Kidney (tissue), 14 donors: ENCODE data around the gene PIAS4. TPM values are rescaled to one million over a fixed set of nuclear protein-coding genes. Genes with fewer than 3 reads are reported as not detected.

Experiments
- DNase-seq, 5 donors: peaks; one replicate each; pipeline ENCODE4 v3.0.0-alpha.2; 2013 to 2020
- FAIRE-seq: peaks from 2 replicates; lab custom pipeline; 2012; peaks lifted over from hg19 to GRCh38; lab: Jason Lieb, UNC
- H3K27ac ChIP-seq, 2 donors: one replicate each; pipeline ENCODE4 v1.7.0; 2013; ENCODE audit warnings: low read depth in 2 of 2, low read length in 2 of 2, inconsistent platforms in 1 of 2
- H3K27me3 ChIP-seq: one replicate; pipeline ENCODE4 v1.7.1; 2013; ENCODE audit warnings: low read length, inconsistent platforms; ENCODE audit not compliant: control insufficient read depth, insufficient read depth
- H3K36me3 ChIP-seq, 3 donors: one replicate each; pipeline versions ENCODE4 v1.7.0 to v1.7.1; 2013; ENCODE audit warnings: low read length in 3 of 3, control low read depth in 1 of 3, inconsistent platforms in 1 of 3; ENCODE audit not compliant: insufficient read depth in 3 of 3, control insufficient read depth in 2 of 3
- H3K4me1 ChIP-seq, 3 donors: one replicate each; pipeline versions ENCODE4 v1.7.0 to v1.7.1; 2013; ENCODE audit warnings: low read length in 3 of 3, inconsistent platforms in 1 of 3, low read depth in 1 of 3; ENCODE audit not compliant: control insufficient read depth in 2 of 3, insufficient read depth in 2 of 3
- H3K4me3 ChIP-seq, 3 donors: one replicate each; pipeline versions ENCODE4 v1.7.0 to v1.8.1; 2013; ENCODE audit warnings: low read length in 3 of 3, control low read depth in 1 of 3, inconsistent platforms in 1 of 3
- H3K9ac ChIP-seq, 3 donors: one replicate each; pipeline versions ENCODE4 v1.7.0 to v1.7.1; 2013; ENCODE audit warnings: low read length in 3 of 3, control low read depth in 1 of 3, inconsistent platforms in 1 of 3
- H3K9me3 ChIP-seq, 3 donors: one replicate each; pipeline versions ENCODE4 v1.7.0 to v1.7.1; 2013; ENCODE audit warnings: low read length in 3 of 3, control low read depth in 1 of 3, inconsistent platforms in 1 of 3; ENCODE audit not compliant: control insufficient read depth in 2 of 3, insufficient read depth in 1 of 3
- CTCF ChIP-seq: IDR thresholded peaks from 3 replicates; pipeline ENCODE4 v1.5.1; 2012; ENCODE audit warnings: mild to moderate bottlenecking, moderate library complexity, borderline replicate concordance; ENCODE audit not compliant: insufficient read depth; ENCODE audit errors: extremely low read depth
- intact Hi-C: fragments of 100-400 bp; cut with DNase I; formaldehyde crosslinking; loops from one replicate; pipeline ENCODE4 v1.11.1; 2022
- polyA plus RNA-seq: library from polyadenylated mRNA; stranded (reverse); fragments of 350-450 nt; fragmentation: Illumina TruSeq; extraction: RNeasy Lipid Tissue Mini Kit (QIAGEN cat#74804); gene quantifications from one replicate; pipeline ENCODE4 v1.2.3, GENCODE V29; 2014; ENCODE audit warnings: low read depth, low replicate concordance; ENCODE audit not compliant: insufficient read depth
- total RNA-seq: library from RNA; stranded (reverse); fragmentation: NEBNext Ultra II Directional; extraction: Animal tissue kit (Norgen Biotek cat#: 25700); gene quantifications from one replicate; pipeline ENCODE4 v1.2.1, GENCODE V29; 2021
- donor health status: control.
- donor health status: control.
- donor health status: control.
- donor health status: control.
- donor health status: control.
- donor health status: DM: yes; HTN: yes; CAD: no.
- donor health status: Normal renal cell carcinoma (clear cell type).

PIAS4 gene
- total and polyA plus RNA-seq, 2 donors from 2014 or later = 9.8 to 25.0 TPM

GRCh38 chr19:4057931-4058692 is 50.6 kb downstream of the PIAS4 start:
- Histone ChIP-seq H3K27ac (peak overlapping the region; percentile 92 to 94), H3K27me3 (no peaks in the 10 kb centered on the region), H3K9me3 (peaks cover 0 to 2% (median 0%) of the 10 kb centered on the region in 3 donors), H3K4me1 (peaks cover 0 to 48% (median 22%) of the 10 kb centered on the region in 3 donors), H3K36me3 (peaks cover 6 to 9% (median 8%) of the 10 kb centered on the region in 3 donors), H3K4me3 (no peak overlapping the region), H3K9ac (peak overlapping the region in 1 of 3 donors; percentile 19)
- TF ChIP-seq CTCF = no peak
- intact Hi-C loops = no loop called here
- peak in 1 of 5 donors; percentile 97 for DNase-seq
- no peak for FAIRE-seq

- peak overlapping the region; percentile 92 to 94 for H3K27ac ChIP-seq
- H3K9ac ChIP-seq = peak overlapping the region in 2 of 3 donors; percentile 40 to 41
- no peak for FAIRE-seq
- no peaks in the 10 kb centered on the region for H3K9me3 ChIP-seq
- H3K4me3 ChIP-seq = no peak overlapping the region
- peaks cover 0 to 47% (median 22%) of the 10 kb centered on the region in 3 donors for H3K4me1 ChIP-seq
- peaks cover 0 to 1% (median under 1%) of the 10 kb centered on the region in 3 donors for H3K36me3 ChIP-seq
- intact Hi-C loops = no loop called here
- no peaks in the 10 kb centered on the region for H3K27me3 ChIP-seq
- no peak for TF ChIP-seq CTCF
- peak in 2 of 5 donors; percentile 50 to 83 for DNase-seq
Observed at GRCh38 chr19:4058693-4059452, 51.3 kb downstream of the PIAS4 start.

- no peak for TF ChIP-seq CTCF
- Histone ChIP-seq H3K9ac (peak overlapping the region in 1 of 3 donors; percentile 40), H3K36me3 (no peaks in the 10 kb centered on the region), H3K27ac (peak overlapping the region; percentile 92 to 94), H3K4me3 (no peak overlapping the region), H3K4me1 (peaks cover 0 to 47% (median 22%) of the 10 kb centered on the region in 3 donors), H3K9me3 (no peaks in the 10 kb centered on the region), H3K27me3 (no peaks in the 10 kb centered on the region)
- intact Hi-C loops = no loop called here
- FAIRE-seq (no peak), DNase-seq (peak in 1 of 5 donors; percentile 50)
Observed at GRCh38 chr19:4059453-4059871, 51.9 kb downstream of the PIAS4 start.
